H1 (cell line): ENCODE results near the gene IGF2R. TPM values are rescaled to one million over a fixed set of nuclear protein-coding genes. Genes with fewer than 3 reads are reported as not detected.

ENCODE experiments used
- CTCF ChIA-PET: fragments of 300-600 bp; sonication (Branson Sonifier 250); formaldehyde crosslinking; loops from one replicate; lab custom pipeline; 2021; ENCODE audit not compliant: partially characterized antibody; lab: Charles Lee
- POLR2A ChIA-PET: fragments of 300-600 bp; sonication (Branson Sonifier 250); formaldehyde crosslinking; loops from one replicate; lab custom pipeline; 2021; ENCODE audit warnings: inconsistent platforms; ENCODE audit not compliant: partially characterized antibody; lab: Charles Lee
- DNase-seq, 2 experiments: peaks; one replicate each; pipeline versions ENCODE4 v3.0.0 to v3.0.0-alpha.2; 2010 to 2022; ENCODE audit warnings: low spot score in 2 of 2, low read depth in 1 of 2, mixed read lengths in 1 of 2
- FAIRE-seq: peaks from 2 replicates; lab custom pipeline; 2011; peaks lifted over from hg19 to GRCh38; lab: Jason Lieb, UNC
- H2AFZ ChIP-seq: 2 replicates; pipeline ENCODE4 v1.8.1; 2012; ENCODE audit warnings: low read length, inconsistent platforms
- H2AK5ac ChIP-seq: 2 replicates; pipeline ENCODE4 v1.6.1; 2013; ENCODE audit warnings: low read depth, low read length
- H2BK120ac ChIP-seq: replicated peaks from 2 replicates; pipeline ENCODE3; 2013; ENCODE audit warnings: low read depth, low read length, inconsistent platforms
- H2BK12ac ChIP-seq: 2 replicates; pipeline ENCODE4 v1.6.1; 2013; ENCODE audit warnings: low read depth, low read length
- H2BK15ac ChIP-seq: 2 replicates; pipeline ENCODE4 v1.6.1; 2013; ENCODE audit warnings: low read length
- H2BK20ac ChIP-seq: 2 replicates; pipeline ENCODE4 v1.6.1; 2013; ENCODE audit warnings: low read length
- H2BK5ac ChIP-seq: 2 replicates; pipeline ENCODE4 v1.6.1; 2013; ENCODE audit warnings: low read depth, low read length
- H3K14ac ChIP-seq: 2 replicates; pipeline ENCODE4 v1.6.1; 2013; ENCODE audit warnings: inconsistent platforms; ENCODE audit not compliant: insufficient read length
- H3K18ac ChIP-seq: 2 replicates; pipeline ENCODE4 v1.6.1; 2013; ENCODE audit warnings: low read length; ENCODE audit errors: extremely low read depth
- H3K23ac ChIP-seq: 2 replicates; pipeline ENCODE4 v1.6.1; 2013; ENCODE audit warnings: inconsistent platforms; ENCODE audit not compliant: insufficient read length
- H3K23me2 ChIP-seq: 2 replicates; pipeline ENCODE4 v1.6.1; 2013; ENCODE audit warnings: low read depth, low read length
- H3K27ac ChIP-seq: 2 replicates; pipeline ENCODE4 v1.6.1; 2011; ENCODE audit warnings: low read depth, low read length, inconsistent platforms
- H3K27me3 ChIP-seq, 4 experiments: replicated peaks in 1 of 4; 1 replicate in 1 of 4; 2 replicates in 3 of 4; pipeline versions ENCODE4 v1.6.1 to v1.8.1; 2011 to 2013; ENCODE audit warnings: low read length in 3 of 4, mild to moderate bottlenecking in 3 of 4, inconsistent platforms in 2 of 4, mixed read lengths in 2 of 4, moderate library complexity in 1 of 4; ENCODE audit not compliant: control insufficient read depth in 3 of 4, insufficient read depth in 3 of 4; ENCODE audit errors: extremely low read depth in 1 of 4
- H3K36me3 ChIP-seq, 4 experiments: 2 replicates each; pipeline versions ENCODE4 v1.6.1 to v1.8.1; 2011 to 2013; ENCODE audit warnings: mild to moderate bottlenecking in 4 of 4, low read length in 3 of 4, moderate library complexity in 2 of 4, control low read depth in 1 of 4, inconsistent platforms in 1 of 4; ENCODE audit not compliant: insufficient read depth in 4 of 4, control insufficient read depth in 2 of 4
- H3K4ac ChIP-seq: replicated peaks from 2 replicates; pipeline ENCODE3; 2013; ENCODE audit warnings: low read length, low read depth, mixed read lengths, inconsistent platforms; ENCODE audit not compliant: insufficient read length
- H3K4me1 ChIP-seq, 4 experiments: replicated peaks in 1 of 4; 1 replicate in 1 of 4; 2 replicates in 3 of 4; pipeline versions ENCODE4 v1.6.1 to v1.8.1; 2011 to 2013; ENCODE audit warnings: low read length in 3 of 4, inconsistent platforms in 2 of 4, mixed read lengths in 1 of 4; ENCODE audit not compliant: insufficient read depth in 4 of 4, control insufficient read depth in 3 of 4
- H3K4me2 ChIP-seq, 2 experiments: 2 replicates each; pipeline versions ENCODE4 v1.6.1 to v1.8.1; 2011 to 2013; ENCODE audit warnings: low read depth in 2 of 2, low read length in 2 of 2, control low read depth in 1 of 2, inconsistent platforms in 1 of 2, mild to moderate bottlenecking in 1 of 2; ENCODE audit not compliant: insufficient read depth in 1 of 2
- H3K4me3 ChIP-seq, 4 experiments: fragments of 200-600, 300-600 bp in 1 of 4; sonication (generic), shearing (Covaris generic), sonication (Bioruptor Twin) in 1 of 4; 2 replicates each; pipeline versions ENCODE4 v1.5.1 to v1.8.1; 2011 to 2016; ENCODE audit warnings: low read length in 4 of 4, low read depth in 3 of 4, control low read depth in 2 of 4, inconsistent platforms in 2 of 4, mild to moderate bottlenecking in 2 of 4, mixed read lengths in 1 of 4, moderate library complexity in 1 of 4; ENCODE audit not compliant: insufficient read depth in 2 of 4; ENCODE audit errors: extremely low read depth in 1 of 4
- H3K56ac ChIP-seq: replicated peaks from 2 replicates; pipeline ENCODE3; 2013; ENCODE audit warnings: low read depth, mild to moderate bottlenecking, mixed read lengths, low read length, inconsistent platforms; ENCODE audit not compliant: insufficient read length
- H3K79me1 ChIP-seq: 2 replicates; pipeline ENCODE4 v1.6.1; 2013; ENCODE audit warnings: low read depth, low read length, control low read depth
- H3K79me2 ChIP-seq, 2 experiments: 2 replicates each; pipeline versions ENCODE4 v1.6.1 to v1.8.1; 2012 to 2013; ENCODE audit warnings: low read length in 2 of 2, mild to moderate bottlenecking in 2 of 2, inconsistent platforms in 1 of 2; ENCODE audit not compliant: insufficient read depth in 2 of 2, control insufficient read depth in 1 of 2
- H3K9ac ChIP-seq, 4 experiments: replicated peaks in 1 of 4; 1 replicate in 1 of 4; 2 replicates in 3 of 4; pipeline versions ENCODE4 v1.6.1 to v1.8.1; 2011 to 2013; ENCODE audit warnings: low read depth in 3 of 4, low read length in 3 of 4, control low read depth in 2 of 4, mild to moderate bottlenecking in 2 of 4, moderate library complexity in 2 of 4, inconsistent platforms in 1 of 4; ENCODE audit errors: extremely low read depth in 1 of 4
- H3K9me3 ChIP-seq, 2 experiments: 2 replicates each; pipeline versions ENCODE4 v1.6.1 to v1.8.1; 2012 to 2013; ENCODE audit warnings: mild to moderate bottlenecking in 2 of 2, moderate library complexity in 2 of 2, control low read depth in 1 of 2, inconsistent platforms in 1 of 2, low read depth in 1 of 2, low read length in 1 of 2, mixed read lengths in 1 of 2; ENCODE audit not compliant: insufficient read depth in 2 of 2
- H4K20me1 ChIP-seq, 2 experiments: replicated peaks in 1 of 2; 2 replicates each; pipeline versions ENCODE3 to v1.8.1; 2011 to 2013; ENCODE audit warnings: inconsistent platforms in 2 of 2, low read length in 2 of 2, mild to moderate bottlenecking in 1 of 2; ENCODE audit not compliant: insufficient read depth in 2 of 2, control insufficient read depth in 1 of 2
- H4K5ac ChIP-seq: 2 replicates; pipeline ENCODE4 v1.6.1; 2013; ENCODE audit warnings: low read length, low read depth, mixed read lengths, inconsistent platforms; ENCODE audit not compliant: insufficient read length
- H4K8ac ChIP-seq: 2 replicates; pipeline ENCODE4 v1.8.0; 2013; ENCODE audit warnings: mild to moderate bottlenecking, moderate library complexity, low read length, inconsistent platforms; ENCODE audit not compliant: insufficient read depth; ENCODE audit errors: extremely low read depth
- H4K91ac ChIP-seq: replicated peaks from 2 replicates; pipeline ENCODE3; 2013; ENCODE audit warnings: low read length, mixed read lengths, inconsistent platforms; ENCODE audit not compliant: insufficient read length
- CBX5 ChIP-seq: fragments of 300-800, 300-1000 bp; sonication (generic); IDR thresholded peaks from 2 replicates; pipeline ENCODE4 v1.7.1; 2016; ENCODE audit warnings: antibody characterized with exemption, low read length, low read depth
- RXRA ChIP-seq: IDR thresholded peaks from 2 replicates; pipeline ENCODE4 v1.6.1; 2011; ENCODE audit warnings: low read depth, mild to moderate bottlenecking, low read length, moderate library complexity; ENCODE audit not compliant: insufficient read depth
- SIX5 ChIP-seq: IDR thresholded peaks from 2 replicates; pipeline ENCODE4 v1.6.1; 2011; ENCODE audit warnings: mild to moderate bottlenecking, low read depth, low read length
- WGBS, 2 experiments: shearing (Covaris generic) in 1 of 2; methylation state at CpG; one replicate each; pipeline versions ENCODE4 v1.1.6 to v1.1.7; 2013 to 2015; ENCODE audit warnings: low lambda C conversion rate in 2 of 2, mixed read lengths in 2 of 2, inconsistent platforms in 1 of 2, low coverage in 1 of 2, missing lambda C conversion rate in 1 of 2; ENCODE audit not compliant: insufficient replicate concordance in 2 of 2, insufficient coverage in 1 of 2, insufficient read length in 1 of 2; ENCODE audit errors: extremely low coverage in 1 of 2, missing lambda C conversion rate in 1 of 2; 5-methylcytosine and 5-hydroxymethylcytosine counted together
- polyA plus RNA-seq, 7 experiments: library from polyadenylated mRNA; depleted of rRNA in 3 of 7; stranded (reverse) in 5 of 7; unstranded in 2 of 7; fragments of >200 nt in 5 of 7; fragments of 200-250 nt in 2 of 7; gene quantifications; 1 replicate in 5 of 7; 2 replicates in 1 of 7; 4 replicates in 1 of 7; pipeline versions ENCODE4 v1.2.1 to v1.2.3, GENCODE V29; 2011 to 2013; ENCODE audit warnings: missing spikeins in 2 of 7, mixed read lengths in 2 of 7
- total RNA-seq: library from RNA; stranded (reverse); fragmentation: NEBNext Ultra II Directional; extraction: Animal tissue kit (Norgen Biotek cat#: 25700); gene quantifications from 2 replicates; pipeline ENCODE4 v1.2.1, GENCODE V29; 2021
- TF ChIP-seq, protein P1 (sequence below): IDR thresholded peaks from 2 replicates; pipeline ENCODE4 v1.6.1; 2011; ENCODE audit warnings: low read depth, mild to moderate bottlenecking, low read length; ENCODE audit not compliant: insufficient read depth

The IGF2R gene
- total and polyA plus RNA-seq, 2 of the 8 experiments (the other 6 are each of a cell fraction or from before 2014, with no cell fraction given), result 20.6 to 74.1 TPM

GRCh38 chr6:159977904-159978268 lies 9.0 kb downstream of the IGF2R start:
- no peak overlapping the region for H3K4me3 ChIP-seq
- peaks cover 42 to 48% of the 10 kb centered on the region in 2 experiments for H4K20me1 ChIP-seq
- no peak overlapping the region for H2BK20ac ChIP-seq
- H3K9ac ChIP-seq, result no peak overlapping the region
- H3K23ac ChIP-seq, result no peak overlapping the region
- H3K9me3 ChIP-seq, result no peaks in the 10 kb centered on the region
- TF ChIP-seq RXRA, result no peak
- TF ChIP-seq CBX5, result no peak
- no peak for TF ChIP-seq SIX5
- TF ChIP-seq, protein P1, sequence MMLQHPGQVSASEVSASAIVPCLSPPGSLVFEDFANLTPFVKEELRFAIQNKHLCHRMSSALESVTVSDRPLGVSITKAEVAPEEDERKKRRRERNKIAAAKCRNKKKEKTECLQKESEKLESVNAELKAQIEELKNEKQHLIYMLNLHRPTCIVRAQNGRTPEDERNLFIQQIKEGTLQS, result no peak
- FAIRE-seq (no peak), DNase-seq (no peak)
- POLR2A ChIA-PET, result interaction anchor here (1.0 to 1.5 kb wide), 4 partner anchors 8 to 188 kb away, joined by 3 to 13 read pairs (median 4); partner anchors contain the start of gene IGF2R
- no peak overlapping the region for H3K27ac ChIP-seq
- peaks cover 22 to 36% (median 30%) of the 10 kb centered on the region in 4 experiments for H3K4me1 ChIP-seq
- H2BK15ac ChIP-seq, result no peak overlapping the region
- H4K5ac ChIP-seq, result no peak overlapping the region
- 87% methylated on average over 8 of the region's 8 CpGs; no CpG with 5 or more reads in 1 of the 2 experiments for WGBS, 2 experiments
- H2BK120ac ChIP-seq, result no peak overlapping the region
- H3K23me2 ChIP-seq, result peaks cover 3% of the 10 kb centered on the region; the same call in 1 of the 2 replicates
- H2AFZ ChIP-seq, result no peak overlapping the region
- H3K36me3 ChIP-seq, result no peaks in the 10 kb centered on the region
- H4K91ac ChIP-seq, result no peak overlapping the region
- no peaks in the 10 kb centered on the region for H3K27me3 ChIP-seq
- H3K4me2 ChIP-seq, result peak overlapping the region in 1 of 2 experiments; percentile 51; a peak in 1 of 4 replicates
- H3K18ac ChIP-seq, result no peak overlapping the region
- H3K4ac ChIP-seq, result no peak overlapping the region
- H2AK5ac ChIP-seq, result peak overlapping the region; percentile 83; the same call in 1 of the 2 replicates
- H3K56ac ChIP-seq, result no peak overlapping the region
- H3K79me2 ChIP-seq, result peaks cover 36 to 98% of the 10 kb centered on the region in 2 experiments
- H4K8ac ChIP-seq, result no peak overlapping the region
- H2BK12ac ChIP-seq, result peak overlapping the region; percentile 33; the same call in 1 of the 2 replicates
- CTCF ChIA-PET, result interaction anchor here (1.1 to 2.6 kb wide), 2 partner anchors 10 to 13 kb away, joined by 3 to 10 read pairs; partner anchors contain the start of gene IGF2R
- H2BK5ac ChIP-seq, result 0 out of 2 replicates have a peak overlapping the region, but pooled peaks have one; percentile 66
- H3K79me1 ChIP-seq, result peaks cover 25% of the 10 kb centered on the region
- H3K14ac ChIP-seq, result no peak overlapping the region
